HG02840 (cell line): ENCODE measurements around the gene GNAI3.

ENCODE experiments used
- ATAC-seq: cut with Tn5 transposase; IDR thresholded peaks from one replicate; pipeline ENCODE4 v1.9.1; 2021; ENCODE audit warnings: mild to moderate bottlenecking, moderate library complexity, moderate number of reproducible peaks; ENCODE audit not compliant: unreplicated experiment, low FRiP score

Gene GNAI3

DNA sequence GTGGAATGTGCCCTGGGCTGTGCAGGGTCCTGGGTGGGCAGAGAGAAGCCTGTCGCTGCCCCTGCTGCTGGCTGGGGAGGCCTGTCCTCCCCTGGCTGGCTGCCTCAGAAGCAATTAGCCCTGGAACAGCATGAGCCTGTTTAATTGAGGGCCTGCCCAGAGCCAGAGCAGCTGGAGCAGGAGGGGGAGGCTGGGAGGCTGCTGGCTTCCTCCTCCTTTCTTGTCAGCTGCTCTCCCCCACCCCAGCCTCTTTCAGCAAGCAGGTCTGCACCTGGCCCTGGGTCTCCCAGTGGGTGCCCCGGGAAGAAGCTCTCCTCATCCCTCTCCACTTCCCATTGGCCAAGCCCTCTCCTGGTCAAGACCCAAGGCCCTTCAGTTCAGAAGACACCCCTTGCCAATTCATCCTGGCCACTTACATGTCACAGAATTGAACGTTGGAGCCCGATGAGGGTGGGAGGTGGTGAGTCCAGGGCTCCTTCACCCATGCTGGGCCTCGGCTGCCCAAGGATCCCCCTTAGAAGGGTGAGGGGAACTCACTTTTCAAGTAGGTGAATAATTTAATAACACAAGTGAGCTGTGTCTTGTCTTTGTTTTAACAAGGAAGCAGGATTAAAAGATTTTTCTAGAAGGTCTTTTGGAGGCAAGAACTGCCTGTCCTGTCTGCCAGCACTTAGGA is 84.4 kb downstream of the GNAI3 start:
- ATAC-seq: no peak

DNA sequence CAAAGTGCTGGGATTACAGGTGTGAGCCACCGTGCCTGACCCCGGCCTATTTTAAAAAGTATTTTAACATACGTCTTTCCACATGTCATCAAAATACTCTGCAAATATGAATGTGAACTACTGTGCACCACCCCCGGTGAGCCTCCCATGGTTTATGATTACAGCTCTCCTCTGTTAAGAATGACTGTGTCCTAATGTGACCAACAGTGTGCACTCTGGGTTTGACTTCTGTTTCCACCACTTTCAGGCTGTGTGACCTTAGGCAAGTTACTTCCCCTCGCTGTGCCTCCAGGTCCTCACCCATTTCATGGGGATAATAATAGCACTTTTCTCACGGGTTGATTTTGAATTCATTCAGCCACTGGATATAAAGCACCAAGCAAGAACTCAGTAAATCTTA is 85.9 kb downstream of the GNAI3 start:
- ATAC-seq: no peak

DNA sequence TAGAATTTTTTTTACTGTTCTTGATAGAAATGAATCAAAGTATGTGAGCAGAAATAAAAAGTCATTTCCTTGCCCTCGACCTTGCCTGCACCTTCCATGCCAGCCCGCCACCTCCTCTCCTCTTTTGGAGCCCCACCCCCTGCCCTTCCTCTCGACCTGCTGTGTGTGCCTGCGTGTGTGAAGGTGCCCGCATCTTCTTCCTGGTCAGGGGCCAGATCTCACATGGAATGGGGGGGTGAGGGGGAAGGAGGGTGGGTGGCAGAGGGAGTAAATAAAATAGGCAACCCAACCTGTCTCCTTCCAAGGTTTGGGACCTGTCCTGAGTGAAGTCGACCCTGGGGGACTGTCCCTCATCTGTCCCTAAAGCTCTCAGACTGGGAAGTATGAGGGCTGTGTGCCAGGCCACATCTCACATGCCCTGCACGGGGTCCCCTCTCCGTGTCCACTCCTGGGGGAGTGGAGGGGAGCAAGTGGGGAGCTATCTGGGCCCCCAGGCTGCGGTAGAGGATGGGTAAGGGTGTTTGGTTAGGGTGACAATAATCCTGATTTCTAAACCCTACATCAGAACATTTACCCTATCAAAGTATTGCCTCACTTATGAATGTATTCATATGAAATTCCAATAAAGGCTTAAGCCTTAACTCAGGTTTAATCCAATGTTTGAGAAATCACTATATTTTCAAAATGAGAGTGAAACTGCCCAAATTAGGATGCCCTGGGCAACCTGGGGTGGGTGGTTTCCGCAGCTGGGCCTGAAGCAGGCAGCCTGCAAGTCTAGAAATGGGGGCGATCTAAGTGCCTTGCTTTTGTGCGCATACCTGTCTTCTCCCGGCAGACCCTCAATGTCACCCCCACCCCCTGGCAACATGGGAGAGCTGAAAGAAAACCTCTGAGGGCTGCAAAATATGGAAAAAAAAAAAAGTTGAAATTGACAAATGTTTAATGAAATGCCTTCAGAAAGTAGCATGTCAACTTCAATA is 86.6 kb downstream of the GNAI3 start:
- no peak for ATAC-seq

DNA sequence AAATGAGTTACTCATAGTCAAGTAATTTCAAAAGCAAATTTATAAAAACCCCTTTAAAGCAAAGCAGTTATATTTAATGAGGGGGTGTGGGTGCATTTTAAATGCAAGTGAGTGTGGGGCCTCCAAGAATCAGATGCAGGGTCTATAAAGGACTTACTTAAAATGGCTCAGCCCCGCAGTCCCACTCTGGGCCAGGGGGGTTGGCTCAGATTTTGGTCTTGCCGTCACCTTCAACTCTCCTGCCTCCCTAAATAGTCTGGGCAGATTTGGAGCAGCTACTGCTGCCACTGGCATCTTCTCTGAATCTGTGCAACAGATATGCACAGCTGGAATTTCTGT is 87.4 kb downstream of the GNAI3 start:
- no peak for ATAC-seq

DNA sequence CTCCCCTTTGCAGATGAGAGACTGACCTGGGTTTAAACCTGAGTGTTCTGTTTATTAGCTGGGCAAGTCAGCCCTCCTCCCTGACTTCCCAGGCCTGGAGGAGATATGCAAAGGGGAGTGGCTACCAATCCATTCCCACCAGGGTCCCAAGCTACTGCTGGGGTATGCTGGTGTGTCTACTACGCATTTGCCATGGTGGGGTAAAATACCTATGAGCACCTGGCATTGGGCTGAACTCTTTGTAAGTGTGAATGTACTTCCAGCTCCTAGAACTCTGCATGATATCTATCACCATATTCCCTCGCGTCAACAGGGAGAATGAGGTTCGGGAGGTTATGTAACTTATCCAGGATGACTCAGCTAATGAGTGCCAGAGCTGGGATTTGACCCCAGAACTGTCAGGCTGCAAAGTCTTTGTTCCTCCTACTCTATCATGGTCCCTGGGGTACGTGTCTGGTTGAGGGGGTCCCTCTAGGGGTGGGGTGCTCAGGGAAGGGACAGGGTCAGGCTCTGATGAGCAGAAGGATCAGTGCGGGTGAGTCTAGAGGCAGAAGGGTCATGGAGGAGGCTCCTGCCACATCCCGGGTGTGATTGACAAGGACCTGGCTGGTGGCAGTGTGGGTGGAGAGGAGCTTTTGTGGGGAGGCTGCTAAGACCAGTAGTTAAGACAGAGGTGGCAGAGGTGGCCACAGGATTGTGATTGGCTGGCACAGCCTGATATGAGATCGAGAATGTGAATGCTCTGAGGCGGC is 88.0 kb downstream of the GNAI3 start:
- ATAC-seq: no peak

DNA sequence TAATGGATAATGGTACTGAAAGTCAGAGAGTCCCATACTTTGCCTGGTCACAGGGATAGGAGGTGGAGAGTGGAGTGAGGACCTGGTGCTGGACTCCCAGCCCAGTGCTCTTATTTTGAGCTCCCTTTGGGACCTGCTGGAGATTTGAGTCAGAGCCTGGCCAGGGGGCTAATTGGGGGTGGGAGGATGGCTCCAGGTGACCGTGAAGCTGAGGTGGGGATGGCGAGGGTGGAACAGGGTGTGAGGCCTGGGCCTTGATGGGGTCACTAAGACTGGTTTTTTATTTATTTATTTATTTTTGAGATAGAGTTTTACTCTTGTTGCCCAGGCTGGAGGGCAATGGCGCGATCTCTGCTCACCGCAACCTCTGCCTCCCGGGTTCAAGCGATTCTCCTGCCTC is 89.0 kb downstream of the GNAI3 start:
- no peak for ATAC-seq

DNA sequence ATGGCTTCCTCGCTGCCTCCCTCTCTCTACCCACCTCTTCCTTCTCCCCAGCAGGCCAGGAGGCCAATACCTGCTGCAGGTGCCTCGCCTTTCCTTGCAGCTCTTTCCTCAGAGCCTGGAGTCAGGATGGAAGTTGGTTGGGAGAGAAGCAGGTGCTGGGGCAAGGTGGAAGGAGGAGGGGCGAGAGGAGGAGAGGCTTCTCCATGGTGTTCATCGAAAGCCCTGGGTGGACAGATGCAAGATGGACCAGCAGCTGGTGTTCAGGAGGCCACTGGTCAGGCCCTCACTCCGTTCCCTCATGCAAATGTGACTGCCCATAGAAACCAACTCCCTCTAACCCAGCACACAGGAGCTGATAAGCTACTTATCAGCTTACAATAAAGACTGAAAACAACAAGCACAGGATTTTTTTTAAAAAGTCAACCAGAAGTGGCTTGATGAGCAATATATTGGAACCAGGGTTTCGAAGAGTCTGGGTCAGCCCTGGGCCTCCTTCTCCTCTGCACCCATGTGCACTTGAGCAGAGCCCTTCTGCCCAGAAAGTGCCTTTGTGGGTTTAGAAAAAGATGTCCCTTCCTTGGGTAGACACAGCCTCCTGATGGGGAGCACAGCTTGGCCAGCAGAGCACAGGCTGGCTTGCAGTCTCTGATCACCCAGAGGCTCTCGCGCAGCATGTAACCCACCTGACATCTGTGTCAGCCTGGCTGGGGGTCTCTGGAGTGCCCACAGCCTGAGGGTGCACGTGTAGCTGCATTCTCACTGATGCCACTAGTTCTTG is 90.8 kb downstream of the GNAI3 start:
- no peak for ATAC-seq

DNA sequence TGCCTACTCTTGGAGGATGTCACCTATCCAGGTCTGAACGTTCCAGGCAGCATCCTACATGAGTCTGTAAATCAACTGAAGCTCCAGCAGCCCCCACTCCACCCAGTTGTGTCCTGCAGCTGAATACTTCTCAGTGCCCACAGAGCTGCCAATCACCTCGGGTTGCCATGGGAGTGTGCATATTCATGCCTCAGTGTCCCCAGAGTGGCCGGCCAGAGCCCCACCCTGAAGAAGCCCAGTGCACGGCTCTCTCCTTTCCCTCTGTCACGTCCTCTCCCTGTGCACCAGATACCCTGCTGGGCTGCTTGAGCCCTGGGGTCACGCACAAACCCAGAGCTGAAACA is 91.4 kb downstream of the GNAI3 start:
- ATAC-seq: no peak

DNA sequence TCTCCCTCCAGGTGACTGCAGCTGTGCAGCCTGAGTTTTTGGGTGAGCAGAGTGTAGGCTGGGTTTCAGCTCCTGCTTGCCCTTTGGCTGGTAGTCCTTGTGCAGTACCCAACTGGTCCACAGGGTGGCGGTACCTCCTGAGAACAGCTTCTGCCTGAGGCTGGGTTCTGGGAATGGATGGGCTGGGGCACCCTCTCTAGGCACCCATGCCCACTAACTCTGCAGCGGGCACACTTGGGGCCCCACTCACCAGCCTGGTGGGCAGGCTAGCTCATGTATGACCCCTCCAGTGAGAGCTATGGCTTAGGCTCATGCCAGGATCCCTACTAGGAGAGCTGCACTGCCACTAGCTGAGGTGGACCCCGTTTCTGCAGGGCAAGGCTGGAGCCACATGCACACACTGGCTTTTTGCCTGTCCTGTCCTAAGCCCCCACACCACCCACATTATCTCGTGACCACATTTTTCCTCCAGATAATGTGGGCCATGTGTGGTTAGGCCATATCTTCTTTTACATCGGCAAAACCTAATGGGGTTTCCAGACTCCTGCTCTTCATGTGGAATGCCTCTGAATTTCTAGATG is 92.0 kb downstream of the GNAI3 start:
- no peak for ATAC-seq

DNA sequence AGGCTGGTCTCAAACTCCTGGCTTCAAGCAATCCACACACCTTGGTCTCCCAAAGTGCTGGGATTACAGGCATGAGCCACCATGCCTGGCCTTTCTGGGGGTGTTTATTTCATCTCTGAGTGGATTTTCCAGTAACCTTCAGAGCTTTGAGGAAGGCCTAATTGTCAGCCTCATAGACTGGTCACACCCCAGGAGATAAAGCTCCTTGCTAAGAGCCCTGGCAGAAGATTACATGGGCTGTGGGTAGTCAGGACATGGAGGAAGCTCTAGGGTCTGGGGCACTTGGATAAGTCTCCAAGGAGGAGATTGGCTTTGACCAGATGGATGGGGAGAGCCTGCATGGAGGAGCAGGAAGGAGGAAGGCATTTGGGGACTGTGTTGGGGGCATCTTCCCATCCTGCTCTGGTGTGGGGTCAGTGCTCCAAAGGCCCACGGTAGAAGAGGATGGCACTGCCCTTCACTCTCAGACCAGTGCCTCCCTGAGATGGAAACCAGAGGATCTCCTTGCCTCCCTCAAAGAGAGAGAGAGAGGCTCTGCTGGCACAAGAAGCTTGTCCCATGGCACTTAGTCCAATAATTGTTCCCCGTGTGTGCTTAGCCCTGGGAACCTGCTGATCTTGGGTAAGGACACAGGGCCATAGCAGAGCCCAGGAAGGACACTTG is 92.8 kb downstream of the GNAI3 start:
- no peak for ATAC-seq

DNA sequence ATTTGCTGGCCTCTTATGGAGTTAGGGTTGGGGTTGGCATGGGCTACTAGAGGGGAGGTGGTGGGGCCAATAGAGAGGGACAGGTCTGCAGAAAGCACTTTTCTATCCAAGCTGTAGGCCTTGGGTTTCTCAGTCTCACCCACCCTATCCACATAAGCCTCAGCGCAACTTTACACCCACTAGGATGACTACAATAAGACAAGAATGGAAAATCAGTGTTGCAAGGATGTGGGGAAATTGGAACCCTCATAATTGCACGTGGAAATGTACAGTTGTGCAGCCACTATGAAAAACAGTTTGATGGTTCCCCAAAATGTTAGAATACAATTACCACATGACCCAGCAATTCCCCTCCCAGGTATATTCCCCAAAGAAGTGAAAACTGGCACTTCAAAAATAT is 93.4 kb downstream of the GNAI3 start:
- no peak for ATAC-seq

DNA sequence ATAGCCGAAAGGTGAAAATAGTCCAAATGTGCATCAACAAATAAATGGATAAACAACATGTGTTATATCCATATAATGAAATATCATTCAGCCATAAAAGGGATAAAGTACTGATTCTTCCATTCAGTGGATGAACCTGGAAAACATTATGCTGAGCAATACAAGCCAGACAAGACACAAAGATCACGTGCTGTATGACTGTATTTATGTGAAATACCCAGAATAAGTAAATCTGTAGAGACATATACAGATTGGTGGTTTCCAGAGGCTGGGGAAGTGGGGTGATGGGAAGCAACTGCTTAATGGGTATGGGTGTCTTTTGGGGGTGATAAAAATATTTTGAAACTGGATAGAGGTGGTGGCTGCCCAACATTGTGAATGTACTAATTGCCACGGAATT is 94.2 kb downstream of the GNAI3 start:
- no peak for ATAC-seq

DNA sequence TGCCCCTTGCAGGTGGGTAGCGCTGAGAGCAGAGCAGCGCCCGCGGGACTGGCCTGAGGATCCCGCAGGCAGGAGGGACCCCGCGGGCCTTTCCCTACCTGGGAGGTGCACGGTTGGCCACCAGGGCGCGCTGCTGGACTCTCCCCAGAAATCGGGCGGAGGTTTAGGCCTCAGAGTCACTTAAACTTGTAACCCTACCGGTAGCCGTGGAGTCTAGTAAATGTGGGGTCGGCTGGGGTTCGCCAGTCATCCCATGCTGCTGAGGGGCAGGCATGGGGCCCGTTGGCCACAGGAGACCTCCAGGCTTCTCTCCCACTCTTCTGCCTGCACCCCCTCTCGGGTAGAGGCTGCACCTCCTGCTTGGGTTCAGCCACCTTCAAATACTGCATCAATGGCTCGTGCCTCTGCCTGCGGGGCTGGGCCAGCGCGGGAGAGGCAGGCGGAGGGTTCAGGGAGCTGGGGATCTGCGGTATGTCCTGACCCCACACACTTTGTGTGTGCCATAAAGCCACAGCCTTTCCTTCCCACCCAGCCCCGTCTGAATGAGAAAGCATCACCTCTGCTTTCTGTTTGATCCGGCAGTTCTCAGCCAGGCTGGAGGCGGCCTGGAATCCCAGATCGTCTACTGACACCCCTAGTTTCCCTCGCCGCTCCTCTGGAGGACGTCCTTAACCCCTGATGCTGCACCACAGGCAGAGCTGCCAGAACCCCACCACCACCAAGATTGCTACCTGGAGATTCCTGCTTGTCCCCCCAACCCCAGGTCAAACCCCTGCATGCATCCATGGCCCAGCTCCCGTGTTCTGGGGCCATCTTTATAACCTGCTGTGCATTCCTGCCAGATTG is 95.2 kb downstream of the GNAI3 start:
- ATAC-seq: peak; percentile 65

DNA sequence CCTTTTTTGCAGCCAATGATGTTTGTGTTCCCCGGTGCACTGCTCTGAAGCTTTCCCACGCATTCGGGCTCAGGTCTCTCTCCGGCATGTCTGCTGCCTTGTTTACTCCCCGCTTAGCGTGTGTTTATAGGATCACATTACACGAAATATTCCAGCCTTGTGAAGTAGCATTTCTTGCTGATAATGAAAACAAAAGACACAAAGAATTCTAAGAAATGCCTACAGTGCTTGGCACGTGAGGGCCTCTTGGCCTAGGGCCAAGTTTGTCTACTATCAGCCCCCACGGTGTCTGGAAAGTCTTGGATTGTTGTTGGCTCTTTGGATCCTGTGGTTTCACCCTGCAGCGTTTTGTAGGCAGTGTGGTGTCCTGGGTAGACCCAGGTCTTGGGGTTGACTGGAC is 96.3 kb downstream of the GNAI3 start:
- no peak for ATAC-seq

DNA sequence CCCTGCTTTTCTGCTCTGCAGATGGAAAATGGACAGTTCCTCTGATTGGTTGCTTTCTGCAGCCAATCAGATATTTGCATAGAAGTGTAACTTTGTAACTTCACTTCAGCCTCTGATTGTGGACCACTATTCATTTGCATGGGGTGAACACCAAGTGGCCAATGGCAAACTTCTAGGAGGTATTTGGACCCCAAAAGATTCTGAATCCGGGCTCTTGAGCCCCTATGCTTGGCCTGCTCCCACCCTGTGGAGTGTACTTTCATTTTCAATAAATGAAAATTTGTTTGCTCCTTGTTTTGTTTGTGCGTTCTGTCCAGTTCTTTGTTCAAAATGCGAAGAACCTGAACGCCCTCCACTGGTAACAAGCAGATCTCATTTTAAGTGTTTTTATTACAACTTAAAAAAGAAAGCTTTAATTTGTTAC is 101.1 kb downstream of the GNAI3 start:
- no peak for ATAC-seq

DNA sequence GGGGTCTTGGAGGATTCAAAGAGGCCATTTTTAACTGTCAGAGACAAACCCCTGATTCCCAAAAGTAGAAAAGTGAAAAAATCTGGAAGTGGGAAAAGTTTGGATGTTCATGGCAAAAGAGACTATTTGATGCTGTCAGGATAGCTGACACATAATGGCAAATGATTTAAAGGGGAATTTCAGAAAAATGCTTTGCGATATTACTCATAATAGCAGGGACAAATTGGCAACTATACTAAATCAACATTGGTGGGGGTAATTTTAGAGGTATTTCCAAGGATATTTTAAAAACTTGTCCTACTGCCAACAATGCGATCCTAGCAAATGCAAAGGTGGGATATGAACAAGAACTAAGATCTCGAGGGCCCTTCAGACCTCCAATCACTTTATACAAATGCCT is 102.2 kb downstream of the GNAI3 start:
- no peak for ATAC-seq

DNA sequence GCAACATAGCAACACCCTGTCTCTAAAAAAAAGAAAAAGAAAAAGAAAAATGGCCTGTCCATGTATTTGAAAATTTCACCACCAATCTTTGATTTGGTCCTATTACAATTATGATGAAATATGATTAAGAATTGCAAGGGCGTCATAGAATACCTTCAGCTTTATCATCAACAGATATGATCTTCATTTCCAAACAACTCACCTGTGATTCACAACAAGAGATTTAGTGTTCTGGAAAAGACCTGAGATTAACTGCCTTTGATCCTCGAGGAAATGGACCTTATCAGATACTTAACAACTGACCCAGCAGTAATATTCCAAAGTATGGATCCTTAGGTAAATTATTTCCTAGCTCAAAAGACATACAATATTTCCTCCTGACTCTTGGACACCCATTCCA is 104.0 kb downstream of the GNAI3 start:
- no peak for ATAC-seq

DNA sequence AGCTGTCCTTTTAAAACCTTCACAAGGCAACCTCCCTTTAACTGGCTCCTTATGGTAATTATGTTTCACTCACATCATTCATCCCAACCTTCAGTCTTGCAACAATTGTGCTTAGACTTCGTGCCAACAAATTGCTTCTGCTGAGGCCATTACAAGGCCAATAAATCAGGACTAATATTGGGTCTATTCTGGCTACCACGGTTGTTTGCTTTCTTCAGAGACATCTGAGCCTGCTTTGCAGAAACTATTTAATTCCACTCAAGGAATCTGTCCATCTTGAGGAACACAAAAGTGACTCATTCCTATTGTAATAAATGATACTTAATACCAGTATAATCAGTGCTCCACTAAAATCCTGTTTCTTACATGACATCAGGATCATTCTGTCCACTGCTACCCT is 104.9 kb downstream of the GNAI3 start:
- no peak for ATAC-seq

DNA sequence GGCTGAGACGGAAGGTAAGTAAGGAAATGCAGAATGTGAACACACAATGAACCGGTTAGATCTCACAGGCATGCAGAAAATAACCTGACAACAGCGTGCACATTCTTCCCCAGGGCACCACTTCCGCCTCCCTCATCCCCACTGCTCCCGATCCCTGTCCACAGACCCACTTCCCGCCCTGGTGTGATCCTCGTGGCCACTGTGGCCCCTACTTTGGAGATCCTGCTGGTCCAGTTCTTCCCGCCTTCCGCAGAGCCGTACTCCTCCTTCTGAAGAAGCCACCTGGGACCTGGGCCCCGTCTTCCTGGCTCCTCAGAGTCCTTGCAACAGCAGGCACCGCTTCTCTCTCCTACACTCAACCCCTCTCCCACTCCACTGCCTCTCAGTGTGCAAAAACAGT is 106.1 kb downstream of the GNAI3 start:
- ATAC-seq: no peak
